Liver (tissue), 9 donors: ENCODE results near the gene TRMT10B. TPM values are rescaled to one million over a fixed set of nuclear protein-coding genes. Genes with fewer than 3 reads are reported as not detected.

ENCODE experiments used
- DNase-seq: peaks from one replicate; pipeline ENCODE4 v3.0.0-alpha.2; 2017; ENCODE audit warnings: low spot score
- H3K27ac ChIP-seq, 2 donors: one replicate each; pipeline ENCODE4 v1.7.0; 2013; ENCODE audit warnings: inconsistent platforms in 2 of 2, low read length in 2 of 2, control low read depth in 1 of 2, low read depth in 1 of 2, mild to moderate bottlenecking in 1 of 2
- H3K27me3 ChIP-seq, 4 donors: one replicate each; pipeline versions ENCODE4 v1.6.1 to v1.7.0; 2013; ENCODE audit warnings: low read length in 3 of 4, inconsistent platforms in 1 of 4, mild to moderate bottlenecking in 1 of 4, moderate library complexity in 1 of 4; ENCODE audit not compliant: control insufficient read depth in 4 of 4, insufficient read depth in 4 of 4
- H3K36me3 ChIP-seq, 4 donors: one replicate each; pipeline versions ENCODE4 v1.6.1 to v1.7.0; 2013; ENCODE audit warnings: low read length in 3 of 4, mild to moderate bottlenecking in 3 of 4, low read depth in 1 of 4, moderate library complexity in 1 of 4; ENCODE audit not compliant: control insufficient read depth in 4 of 4, insufficient read depth in 3 of 4
- H3K4me1 ChIP-seq, 4 donors: one replicate each; pipeline versions ENCODE4 v1.6.1 to v1.7.0; 2013; ENCODE audit warnings: low read length in 3 of 4, mild to moderate bottlenecking in 3 of 4, moderate library complexity in 1 of 4; ENCODE audit not compliant: control insufficient read depth in 4 of 4, insufficient read depth in 4 of 4
- H3K4me3 ChIP-seq, 3 donors: one replicate each; pipeline versions ENCODE4 v1.6.1 to v1.7.0; 2013; ENCODE audit warnings: low read length in 3 of 3, control low read depth in 1 of 3, low read depth in 1 of 3, mild to moderate bottlenecking in 1 of 3
- H3K9ac ChIP-seq, 2 donors: one replicate each; pipeline ENCODE4 v1.7.0; 2013; ENCODE audit warnings: low read length in 2 of 2, mild to moderate bottlenecking in 2 of 2, moderate library complexity in 2 of 2, control low read depth in 1 of 2, low read depth in 1 of 2
- H3K9me3 ChIP-seq, 4 donors: one replicate each; pipeline versions ENCODE4 v1.6.1 to v1.7.0; 2013; ENCODE audit warnings: low read length in 3 of 4; ENCODE audit not compliant: control insufficient read depth in 4 of 4
- EGR1 ChIP-seq, 2 donors: IDR thresholded peaks; 2 replicates each; pipeline ENCODE4 v1.6.1; 2016 to 2018; ENCODE audit warnings: antibody characterized with exemption in 2 of 2, low read depth in 2 of 2
- FOXA1 ChIP-seq: IDR thresholded peaks from 2 replicates; pipeline ENCODE4 v1.6.1; 2016; ENCODE audit warnings: antibody characterized with exemption
- FOXA2 ChIP-seq: IDR thresholded peaks from 2 replicates; pipeline ENCODE4 v1.6.1; 2016; ENCODE audit warnings: antibody characterized with exemption
- GABPA ChIP-seq, 2 donors: IDR thresholded peaks in 1 of 2; conservative IDR thresholded peaks in 1 of 2; 2 replicates each; pipeline ENCODE4 v1.6.1; 2016; ENCODE audit warnings: antibody characterized with exemption in 2 of 2, mild to moderate bottlenecking in 1 of 2, moderate library complexity in 1 of 2
- HNF4A ChIP-seq, 2 donors: conservative IDR thresholded peaks; 2 replicates each; pipeline ENCODE4 v1.6.1; 2016; ENCODE audit warnings: antibody characterized with exemption in 2 of 2, mild to moderate bottlenecking in 2 of 2
- HNF4G ChIP-seq: IDR thresholded peaks from 2 replicates; pipeline ENCODE4 v1.6.1; 2016; ENCODE audit warnings: antibody characterized with exemption
- NR2F2 ChIP-seq: IDR thresholded peaks from 2 replicates; pipeline ENCODE4 v1.6.1; 2016; ENCODE audit warnings: antibody characterized with exemption
- RAD21 ChIP-seq, 2 donors: IDR thresholded peaks; 2 replicates each; pipeline ENCODE4 v1.6.1; 2016; ENCODE audit warnings: antibody characterized with exemption in 2 of 2, mild to moderate bottlenecking in 2 of 2
- REST ChIP-seq: IDR thresholded peaks from 2 replicates; pipeline ENCODE4 v1.6.1; 2016; ENCODE audit warnings: antibody characterized with exemption, mild to moderate bottlenecking
- RXRA ChIP-seq, 2 donors: IDR thresholded peaks; 2 replicates each; pipeline ENCODE4 v1.6.1; 2017 to 2018; ENCODE audit warnings: antibody characterized with exemption in 2 of 2, mild to moderate bottlenecking in 1 of 2
- SP1 ChIP-seq: IDR thresholded peaks from 2 replicates; pipeline ENCODE4 v1.6.1; 2018; ENCODE audit warnings: antibody characterized with exemption, mild to moderate bottlenecking
- TAF1 ChIP-seq: conservative IDR thresholded peaks from 2 replicates; pipeline ENCODE4 v1.6.1; 2016; ENCODE audit warnings: antibody characterized with exemption, mild to moderate bottlenecking
- YY1 ChIP-seq: IDR thresholded peaks from 2 replicates; pipeline ENCODE4 v1.6.1; 2016; ENCODE audit warnings: antibody characterized with exemption, mild to moderate bottlenecking
- ZBTB33 ChIP-seq: IDR thresholded peaks from 2 replicates; pipeline ENCODE4 v1.6.1; 2016; ENCODE audit warnings: antibody characterized with exemption
- WGBS: extraction: QIAGEN DNeasy Blood & Tissue Kit; methylation state at CpG from one replicate; pipeline ENCODE4 v1.1.7; 2013; 5-methylcytosine and 5-hydroxymethylcytosine counted together
- polyA plus RNA-seq, 2 donors: library from polyadenylated mRNA; stranded (reverse) in 1 of 2; unstranded in 1 of 2; fragments of 200-250 nt in 1 of 2; fragments of >200 nt in 1 of 2; fragmentation: Nextera tagmentation in 1 of 2; extraction: Ambion mirVana in 1 of 2; gene quantifications; one replicate each; pipeline versions ENCODE4 v1.2.1 to v1.2.3, GENCODE V29; 2013 to 2015
- total RNA-seq, 2 donors: library from RNA; depleted of rRNA; stranded (reverse); fragments of >200 nt; gene quantifications; one replicate each; pipeline ENCODE4 v1.2.3, GENCODE V29; 2014
- TF ChIP-seq, protein P1 (sequence below): IDR thresholded peaks from 2 replicates; pipeline ENCODE4 v1.6.1; 2016; ENCODE audit warnings: antibody characterized with exemption
- TF ChIP-seq, protein P2 (sequence below): IDR thresholded peaks from 2 replicates; pipeline ENCODE4 v1.6.1; 2016; ENCODE audit warnings: antibody characterized with exemption
- TF ChIP-seq, protein P3 (sequence below): fragments of 150-350 bp; IDR thresholded peaks from 2 replicates; pipeline ENCODE4 v1.5.1; 2017; ENCODE audit warnings: improper control_type of control experiment, low read depth, low read length; ENCODE audit not compliant: missing input control
- donor health status: healthy.
- donor health status: healthy.
- donor health status: healthy.
- donor health status: healthy.
- donor health status: healthy.

Gene TRMT10B
- total and polyA plus RNA-seq, 4 donors: 1.9 to 3.9 (median 2.1) TPM

GRCh38 chr9:37740128-37740527, 13.5 kb upstream of the TRMT10B start:
- Histone ChIP-seq H3K9ac (no peak overlapping the region), H3K36me3 (no peaks in the 10 kb centered on the region), H3K27me3 (no peaks in the 10 kb centered on the region), H3K27ac (no peak overlapping the region), H3K9me3 (no peaks in the 10 kb centered on the region), H3K4me1 (no peaks in the 10 kb centered on the region), H3K4me3 (no peak overlapping the region)
- 96% methylated on average over 16 of the region's 16 CpGs for WGBS
- TF ChIP-seq HNF4A (conservative IDR thresholded peaks at IDR 0.05) (no peak), SP1 (no peak), TAF1 (no peak), RXRA (IDR thresholded peaks at IDR 0.05) (no peak), YY1 (no peak), NR2F2 (no peak), ZBTB33 (no peak), EGR1 (IDR thresholded peaks at IDR 0.05; ENCODE audit: low read depth in 2 of 2) (no peak), FOXA2 (no peak), RAD21 (IDR thresholded peaks at IDR 0.05) (no peak)
- TF ChIP-seq, protein P1, sequence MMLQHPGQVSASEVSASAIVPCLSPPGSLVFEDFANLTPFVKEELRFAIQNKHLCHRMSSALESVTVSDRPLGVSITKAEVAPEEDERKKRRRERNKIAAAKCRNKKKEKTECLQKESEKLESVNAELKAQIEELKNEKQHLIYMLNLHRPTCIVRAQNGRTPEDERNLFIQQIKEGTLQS: no peak
- TF ChIP-seq, protein P2, sequence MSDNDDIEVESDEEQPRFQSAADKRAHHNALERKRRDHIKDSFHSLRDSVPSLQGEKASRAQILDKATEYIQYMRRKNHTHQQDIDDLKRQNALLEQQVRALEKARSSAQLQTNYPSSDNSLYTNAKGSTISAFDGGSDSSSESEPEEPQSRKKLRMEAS: no peak
- TF ChIP-seq, protein P3, sequence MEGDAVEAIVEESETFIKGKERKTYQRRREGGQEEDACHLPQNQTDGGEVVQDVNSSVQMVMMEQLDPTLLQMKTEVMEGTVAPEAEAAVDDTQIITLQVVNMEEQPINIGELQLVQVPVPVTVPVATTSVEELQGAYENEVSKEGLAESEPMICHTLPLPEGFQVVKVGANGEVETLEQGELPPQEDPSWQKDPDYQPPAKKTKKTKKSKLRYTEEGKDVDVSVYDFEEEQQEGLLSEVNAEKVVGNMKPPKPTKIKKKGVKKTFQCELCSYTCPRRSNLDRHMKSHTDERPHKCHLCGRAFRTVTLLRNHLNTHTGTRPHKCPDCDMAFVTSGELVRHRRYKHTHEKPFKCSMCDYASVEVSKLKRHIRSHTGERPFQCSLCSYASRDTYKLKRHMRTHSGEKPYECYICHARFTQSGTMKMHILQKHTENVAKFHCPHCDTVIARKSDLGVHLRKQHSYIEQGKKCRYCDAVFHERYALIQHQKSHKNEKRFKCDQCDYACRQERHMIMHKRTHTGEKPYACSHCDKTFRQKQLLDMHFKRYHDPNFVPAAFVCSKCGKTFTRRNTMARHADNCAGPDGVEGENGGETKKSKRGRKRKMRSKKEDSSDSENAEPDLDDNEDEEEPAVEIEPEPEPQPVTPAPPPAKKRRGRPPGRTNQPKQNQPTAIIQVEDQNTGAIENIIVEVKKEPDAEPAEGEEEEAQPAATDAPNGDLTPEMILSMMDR: no peak
- no peak for DNase-seq

- Histone ChIP-seq H3K27ac (no peak overlapping the region), H3K27me3 (no peaks in the 10 kb centered on the region), H3K4me3 (no peak overlapping the region), H3K9ac (no peak overlapping the region), H3K4me1 (no peaks in the 10 kb centered on the region), H3K9me3 (no peaks in the 10 kb centered on the region), H3K36me3 (no peaks in the 10 kb centered on the region)
- WGBS: 87% methylated on average over 15 of the region's 15 CpGs
- TF ChIP-seq HNF4A (conservative IDR thresholded peaks at IDR 0.05): no peak
- TF ChIP-seq TAF1: no peak
- TF ChIP-seq FOXA1: no peak
- TF ChIP-seq ZBTB33: no peak
- TF ChIP-seq RAD21 (IDR thresholded peaks at IDR 0.05): no peak
- no peak for TF ChIP-seq GABPA (IDR thresholded peaks at IDR 0.05 in 1 of 2, conservative IDR thresholded peaks at IDR 0.05 in 1 of 2)
- no peak for TF ChIP-seq REST
- TF ChIP-seq, protein P2: no peak
- no peak for TF ChIP-seq EGR1 (IDR thresholded peaks at IDR 0.05; ENCODE audit: low read depth in 2 of 2)
- TF ChIP-seq, protein P1: no peak
- TF ChIP-seq NR2F2: no peak
- TF ChIP-seq YY1: no peak
- TF ChIP-seq SP1: no peak
- TF ChIP-seq, protein P3: no peak
- no peak for TF ChIP-seq HNF4G
- TF ChIP-seq RXRA (IDR thresholded peaks at IDR 0.05): no peak
- no peak for DNase-seq
Measured at GRCh38 chr9:37740631-37741328, 12.8 kb upstream of the TRMT10B start.
